SK-N-SH treated with all-trans-retinoic acid at 6 μM for 48 hours (cell line): ENCODE results near the gene COX19.

Experiments used
- ATAC-seq: fragments of 200-7000 bp; cut with Tn5 transposase; 3 replicates; pipeline ENCODE4 v1.9.1; 2020; ENCODE audit warnings: mild to moderate bottlenecking, moderate library complexity
- ARNTL ChIP-seq: fragments of 450-650 bp; formaldehyde crosslinking; IDR thresholded peaks from 2 replicates; pipeline ENCODE4 v1.5.0; 2020; ENCODE audit warnings: low read depth, mild to moderate bottlenecking, moderate library complexity, borderline replicate concordance
- BACH2 ChIP-seq: fragments of 250-450 bp; sonication (Bioruptor Pico); IDR thresholded peaks from 2 replicates; pipeline ENCODE4 v1.9.0; 2021; ENCODE audit warnings: mild to moderate bottlenecking, borderline replicate concordance
- CREB5 ChIP-seq: fragments of 250-450 bp; sonication (Bioruptor Pico); IDR thresholded peaks from 2 replicates; pipeline ENCODE4 v1.5.1; 2020; ENCODE audit warnings: low read depth, mild to moderate bottlenecking, moderate library complexity
- CSDC2 ChIP-seq: fragments of 250-450 bp; sonication (Bioruptor Pico); IDR thresholded peaks from 2 replicates; pipeline ENCODE4 v1.5.0; 2020; ENCODE audit warnings: mild to moderate bottlenecking, moderate library complexity
- CSRNP3 ChIP-seq: fragments of 250-450 bp; sonication (Bioruptor Pico); IDR thresholded peaks from 2 replicates; pipeline ENCODE4 v1.5.1; 2021; ENCODE audit warnings: mild to moderate bottlenecking, moderate library complexity
- ESRRG ChIP-seq: fragments of 250-450 bp; sonication (Bioruptor Pico); IDR thresholded peaks from 2 replicates; pipeline ENCODE4 v1.6.1; 2021; ENCODE audit warnings: mild to moderate bottlenecking
- GLIS3 ChIP-seq: fragments of 250-450 bp; sonication (Bioruptor Pico); IDR thresholded peaks from 2 replicates; pipeline ENCODE4 v1.5.0; 2020; ENCODE audit warnings: mild to moderate bottlenecking, moderate library complexity
- OSR1 ChIP-seq: fragments of 250-450 bp; sonication (Bioruptor Pico); IDR thresholded peaks from 2 replicates; pipeline ENCODE4 v1.8.0; 2022; ENCODE audit warnings: moderate library complexity, mild to moderate bottlenecking, inconsistent platforms
- PATZ1 ChIP-seq: fragments of 250-450 bp; sonication (Bioruptor Pico); IDR thresholded peaks from 2 replicates; pipeline ENCODE4 v1.8.0; 2020; ENCODE audit warnings: mild to moderate bottlenecking, moderate library complexity, borderline replicate concordance
- POU6F1 ChIP-seq: fragments of 250-450 bp; sonication (Bioruptor Pico); IDR thresholded peaks from 2 replicates; pipeline ENCODE4 v1.8.0; 2021; ENCODE audit warnings: low read depth, mild to moderate bottlenecking, moderate library complexity, borderline replicate concordance
- PPARA ChIP-seq: fragments of 250-450 bp; sonication (Bioruptor Pico); IDR thresholded peaks from 2 replicates; pipeline ENCODE4 v1.5.0; 2020; ENCODE audit warnings: mild to moderate bottlenecking, borderline replicate concordance
- RARB ChIP-seq: fragments of 250-450 bp; sonication (Bioruptor Pico); IDR thresholded peaks from 2 replicates; pipeline ENCODE4 v1.8.0; 2021; ENCODE audit warnings: mild to moderate bottlenecking, moderate library complexity
- SNAI2 ChIP-seq: fragments of 250-450 bp; sonication (Bioruptor Pico); IDR thresholded peaks from 2 replicates; pipeline ENCODE4 v1.5.0; 2020; ENCODE audit warnings: mild to moderate bottlenecking, moderate library complexity
- TCF4 ChIP-seq: fragments of 250-450 bp; sonication (Bioruptor Pico); IDR thresholded peaks from 2 replicates; pipeline ENCODE4 v1.8.0; 2021; ENCODE audit warnings: mild to moderate bottlenecking, moderate library complexity, borderline replicate concordance
- TOX ChIP-seq: fragments of 250-450 bp; sonication (Bioruptor Pico); IDR thresholded peaks from 2 replicates; pipeline ENCODE4 v1.8.0; 2021; ENCODE audit warnings: mild to moderate bottlenecking, moderate library complexity, borderline replicate concordance
- TSHZ2 ChIP-seq: fragments of 250-450 bp; sonication (Bioruptor Pico); IDR thresholded peaks from 2 replicates; pipeline ENCODE4 v1.5.0; 2020; ENCODE audit warnings: mild to moderate bottlenecking, moderate library complexity
- ZC3H10 ChIP-seq: fragments of 250-450 bp; sonication (Bioruptor Pico); IDR thresholded peaks from 2 replicates; pipeline ENCODE4 v1.5.1; 2021; ENCODE audit warnings: mild to moderate bottlenecking, moderate library complexity
- ZFP30 ChIP-seq: fragments of 450-650 bp; formaldehyde crosslinking; IDR thresholded peaks from 2 replicates; pipeline ENCODE4 v1.5.0; 2022; ENCODE audit warnings: mild to moderate bottlenecking, moderate library complexity
- ZNF565 ChIP-seq: fragments of 450-650 bp; formaldehyde crosslinking; conservative IDR thresholded peaks from 2 replicates; pipeline ENCODE4 v1.5.0; 2020; ENCODE audit warnings: low read depth, mild to moderate bottlenecking, moderate library complexity
- ZNF8 ChIP-seq: fragments of 450-650 bp; formaldehyde crosslinking; IDR thresholded peaks from 2 replicates; pipeline ENCODE4 v1.5.0; 2020; ENCODE audit warnings: mild to moderate bottlenecking, moderate library complexity

COX19 gene

GRCh38 chr7:1007901-1008300 lies 32.6 kb upstream of the COX19 start:
- ATAC-seq: no peak
- TF ChIP-seq ZNF8 (CRISPR knock-in tag) (no peak), SNAI2 (CRISPR knock-in tag) (no peak), TSHZ2 (no peak), CSDC2 (CRISPR knock-in tag) (no peak), OSR1 (CRISPR knock-in tag) (no peak), POU6F1 (no peak), GLIS3 (CRISPR knock-in tag) (no peak), ZNF565 (no peak), PPARA (no peak)

GRCh38 chr7:1005303-1005702 lies 30.0 kb upstream of the COX19 start:
- TF ChIP-seq ZNF8 (CRISPR knock-in tag) (no peak), POU6F1 (no peak), BACH2 (CRISPR knock-in tag) (no peak), TOX (no peak), TCF4 (CRISPR knock-in tag) (no peak), SNAI2 (CRISPR knock-in tag) (no peak), CREB5 (CRISPR knock-in tag) (no peak), ZNF565 (no peak), ZFP30 (CRISPR knock-in tag) (no peak), GLIS3 (CRISPR knock-in tag) (no peak), TSHZ2 (no peak), PATZ1 (CRISPR knock-in tag) (no peak), ZC3H10 (CRISPR knock-in tag) (no peak), ESRRG (CRISPR knock-in tag) (no peak), PPARA (no peak), CSDC2 (CRISPR knock-in tag) (no peak), ARNTL (CRISPR knock-in tag) (no peak), OSR1 (CRISPR knock-in tag) (no peak), RARB (CRISPR knock-in tag) (no peak), CSRNP3 (CRISPR knock-in tag) (no peak)
- ATAC-seq: no peak
